ENCODE measurements around the gene LGALS3BP. TPM values are rescaled to one million over a fixed set of nuclear protein-coding genes. Genes with fewer than 3 reads are reported as not detected.

The LGALS3BP gene
- total RNA-seq: 0.29 and 0.80 TPM in 2 replicates

GRCh38 chr17:78979780-78980623 lies at the start of gene LGALS3BP:
Gene LGALS3BP, minus strand, starts transcription at chr17:78979923. Its CDS starts 2,732 bp downstream, at chr17:78977191.

GRCh38 chr17:79023886-79024771 lies 44.4 kb upstream of the LGALS3BP start, which contains the start of gene C1QTNF1:
Gene C1QTNF1, plus strand, starts transcription at chr17:79024169. Its CDS starts 19,800 bp downstream, at chr17:79043969.

DNA sequence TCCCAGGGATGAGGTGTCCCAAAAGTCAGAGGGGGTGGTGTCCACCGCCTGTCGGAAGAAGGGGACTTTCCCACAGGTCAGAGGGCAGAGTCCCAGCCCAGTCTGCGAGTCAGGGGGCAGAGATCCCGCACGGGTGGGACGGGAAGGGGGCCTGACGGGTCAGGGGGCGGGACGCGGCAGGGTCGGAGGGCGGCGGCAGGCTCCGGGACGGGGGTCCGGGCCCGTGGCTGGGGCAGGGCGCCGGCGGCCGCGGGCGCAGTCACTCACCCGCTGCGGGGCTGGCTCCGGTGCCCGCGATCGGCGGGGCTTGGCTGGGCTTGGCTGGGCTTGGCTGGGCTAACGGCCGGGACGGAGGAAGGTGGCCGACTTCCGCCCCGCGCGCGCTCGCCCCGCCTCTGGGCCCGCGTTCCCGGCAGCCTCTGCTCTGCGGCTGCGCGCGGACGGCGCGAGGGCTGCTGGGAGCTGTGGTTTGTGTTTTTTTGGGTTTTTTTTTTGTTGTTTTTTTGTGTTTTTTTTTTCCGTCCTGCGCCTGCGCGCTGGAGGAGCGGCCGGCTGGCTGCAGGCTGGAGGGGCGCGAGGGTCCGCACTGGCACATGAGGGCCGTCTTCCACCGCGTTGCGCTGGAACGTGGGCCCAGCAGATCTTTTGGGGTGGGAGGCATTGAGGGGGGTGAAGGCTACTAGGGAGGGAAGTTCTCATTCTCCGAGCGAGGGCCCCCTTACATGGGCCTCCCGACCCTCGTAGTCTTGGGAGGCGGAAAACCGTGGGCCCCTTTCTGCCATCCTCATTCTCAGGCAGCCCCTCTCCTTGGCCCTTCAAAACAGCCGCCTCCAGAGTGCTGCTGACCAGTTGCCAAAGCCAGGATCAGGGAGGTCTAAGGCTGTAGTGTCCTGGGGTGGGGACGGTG lies 29.9 kb upstream of the LGALS3BP start, which contains the start of gene CANT1:
Gene CANT1, minus strand, starts transcription at position 368 of the 907 bp plus-strand sequence. CDS start 12,142 bp downstream, outside the sequence.

DNA sequence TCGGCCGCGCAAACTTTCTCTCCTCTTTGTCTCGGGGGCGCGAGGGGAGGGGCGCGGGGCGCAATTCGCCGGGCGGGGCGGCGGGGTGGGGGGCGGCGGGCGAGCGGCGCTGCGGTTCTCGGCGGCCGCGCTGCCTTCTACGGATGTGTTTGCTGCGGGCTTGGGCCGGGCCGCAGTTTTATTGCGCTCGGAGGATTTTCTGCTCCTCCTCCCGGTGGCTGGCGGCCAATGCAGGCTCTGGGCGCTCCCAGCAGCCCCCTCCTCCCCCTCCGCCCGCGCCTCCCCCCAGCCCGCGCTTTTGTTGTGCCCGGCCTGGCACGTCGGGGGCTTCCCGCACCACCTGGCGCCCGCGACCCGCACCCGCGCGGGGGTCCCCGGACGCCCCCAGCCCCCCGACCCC lies 54.5 kb downstream of the LGALS3BP start, which contains the start of gene TIMP2:
Gene TIMP2, minus strand, starts transcription at position 154 of the 400 bp plus-strand sequence. CDS start 299 bp downstream, outside the sequence.

Other genes with a start within 250 kb of the LGALS3BP start
- gene CYTH1, start 197.7 kb downstream of the LGALS3BP start, total RNA-seq: 45.2 and 53.1 TPM in 2 replicates
- 34.2 and 36.4 TPM in 2 replicates for gene USP36, start 139.1 kb downstream of the LGALS3BP start, total RNA-seq
- gene CEP295NL, start 76.7 kb downstream of the LGALS3BP start, total RNA-seq: 1.9 and 2.6 TPM in 2 replicates
- 82.5 and 86.8 TPM in 2 replicates for gene TIMP2, start 54.5 kb downstream of the LGALS3BP start, total RNA-seq
- 75.0 and 76.7 TPM in 2 replicates for gene CANT1, start 29.8 kb upstream of the LGALS3BP start, total RNA-seq
- 4.1 and 6.8 TPM in 2 replicates for gene C1QTNF1, start 44.2 kb upstream of the LGALS3BP start, total RNA-seq
- 14.1 and 14.8 TPM in 2 replicates for gene ENGASE, start 94.9 kb upstream of the LGALS3BP start, total RNA-seq

Data from thoracic aorta endothelial cell (primary cell).